A549 (cell line): ENCODE results near the gene TTC3. TPM values are rescaled to one million over a fixed set of nuclear protein-coding genes. Genes with fewer than 3 reads are reported as not detected.

ENCODE experiments used
- ATAC-seq, 2 experiments: fragments of 200-7000 bp in 1 of 2; fragments of >200 bp in 1 of 2; cut with Nextera tagmentation in 1 of 2; cut with Tn5 transposase in 1 of 2; 3 replicates each; pipeline versions ENCODE4 v1.8.0 to v1.9.1; 2018 to 2020; ENCODE audit warnings: mild to moderate bottlenecking in 1 of 2, moderate library complexity in 1 of 2
- CTCF ChIA-PET: fragments of 300-600 bp; sonication (Branson Sonifier 250); formaldehyde crosslinking; extraction: SDS; loops from one replicate; lab custom pipeline; 2021; ENCODE audit warnings: antibody characterized with exemption, inconsistent platforms; lab: Yijun Ruan, JAX
- POLR2A ChIA-PET: fragments of 350-600 bp; formaldehyde crosslinking; extraction: SDS; loops from one replicate; lab custom pipeline; 2021; ENCODE audit warnings: antibody characterized with exemption, inconsistent platforms; lab: Yijun Ruan, JAX
- DNase-seq, 2 experiments: peaks; one replicate each; pipeline versions ENCODE4 v3.0.0 to v3.0.0-alpha.2; 2011 to 2016; ENCODE audit warnings: low read depth in 1 of 2, low spot score in 1 of 2
- FAIRE-seq: peaks from 2 replicates; lab custom pipeline; 2011; peaks lifted over from hg19 to GRCh38; lab: Jason Lieb, UNC
- H3K27ac ChIP-seq, 2 experiments: fragments of >200 bp; sonication (Bioruptor Twin); formaldehyde crosslinking; 3 replicates each; pipeline ENCODE4 v1.5.1; 2016 to 2017
- H3K4me1 ChIP-seq: fragments of >200 bp; sonication (Bioruptor Twin); formaldehyde crosslinking; 3 replicates; pipeline ENCODE4 v1.6.1; 2016
- H3K4me2 ChIP-seq: fragments of >200 bp; sonication (Bioruptor Twin); formaldehyde crosslinking; 3 replicates; pipeline ENCODE4 v1.6.1; 2016
- H3K4me3 ChIP-seq: fragments of >200 bp; sonication (Bioruptor Twin); formaldehyde crosslinking; 3 replicates; pipeline ENCODE4 v1.5.1; 2016
- H3K9me3 ChIP-seq: fragments of >200 bp; sonication (Bioruptor Twin); formaldehyde crosslinking; 3 replicates; pipeline ENCODE4 v1.6.1; 2016
- CBX8 ChIP-seq: fragments of 200-600 bp; sonication (generic); IDR thresholded peaks from 2 replicates; pipeline ENCODE4 v1.6.1; 2016
- CEBPB ChIP-seq, 2 experiments: fragments of >200 bp in 1 of 2; sonication (Bioruptor Twin) in 1 of 2; formaldehyde crosslinking in 1 of 2; IDR thresholded peaks; 2 replicates each; pipeline ENCODE4 v1.6.1; 2012 to 2016
- CHD2 ChIP-seq: fragments of 150-350 bp; IDR thresholded peaks from 2 replicates; pipeline ENCODE4 v1.6.1; 2014; ENCODE audit warnings: low read length; ENCODE audit not compliant: partially characterized antibody
- CHD4 ChIP-seq: fragments of 200-600 bp; sonication (generic); IDR thresholded peaks from 2 replicates; pipeline ENCODE4 v1.6.1; 2016; ENCODE audit warnings: antibody characterized with exemption, mild to moderate bottlenecking, borderline replicate concordance
- EHF ChIP-seq: fragments of 250-450 bp; sonication (Bioruptor Pico); IDR thresholded peaks from 2 replicates; pipeline ENCODE4 v1.5.0; 2020; ENCODE audit warnings: mild to moderate bottlenecking
- ESRRA ChIP-seq: fragments of 150-350 bp; IDR thresholded peaks from 2 replicates; pipeline ENCODE4 v1.6.1; 2014; ENCODE audit warnings: mild to moderate bottlenecking, low read length, borderline replicate concordance
- FOSB ChIP-seq: fragments of 250-450 bp; sonication (Bioruptor Pico); IDR thresholded peaks from 2 replicates; pipeline ENCODE4 v1.5.0; 2020; ENCODE audit warnings: mild to moderate bottlenecking, moderate library complexity
- FOSL2 ChIP-seq, 2 experiments: fragments of 450-650 bp in 1 of 2; fragments of >200 bp in 1 of 2; sonication (Bioruptor Twin) in 1 of 2; formaldehyde crosslinking; IDR thresholded peaks; 2 replicates each; pipeline versions ENCODE4 v1.5.0 to v1.6.1; 2016 to 2020; ENCODE audit warnings: mild to moderate bottlenecking in 1 of 2, moderate library complexity in 1 of 2
- GATA3 ChIP-seq: IDR thresholded peaks from 2 replicates; pipeline ENCODE4 v1.6.1; 2012; ENCODE audit warnings: borderline replicate concordance
- HOXB13 ChIP-seq: fragments of 250-450 bp; sonication (Bioruptor Pico); IDR thresholded peaks from 2 replicates; pipeline ENCODE4 v1.5.0; 2020; ENCODE audit warnings: low read depth, mild to moderate bottlenecking, moderate library complexity
- JUNB ChIP-seq: fragments of >200 bp; sonication (Bioruptor Twin); formaldehyde crosslinking; IDR thresholded peaks from 2 replicates; pipeline ENCODE4 v1.6.1; 2016
- KDM5A ChIP-seq: fragments of 200-600 bp; sonication (generic); IDR thresholded peaks from 2 replicates; pipeline ENCODE4 v1.6.1; 2016; ENCODE audit warnings: antibody characterized with exemption, mild to moderate bottlenecking
- NPAS2 ChIP-seq: fragments of 250-450 bp; sonication (Bioruptor Pico); IDR thresholded peaks from 2 replicates; pipeline ENCODE4 v1.8.0; 2022; ENCODE audit warnings: mild to moderate bottlenecking, moderate library complexity, borderline replicate concordance
- NR3C1 ChIP-seq: fragments of >200 bp; sonication (Bioruptor Twin); formaldehyde crosslinking; IDR thresholded peaks from 3 replicates; pipeline ENCODE4 v1.6.1; 2017
- PHF8 ChIP-seq: fragments of 200-600 bp; sonication (generic); IDR thresholded peaks from 2 replicates; pipeline ENCODE4 v1.6.1; 2016; ENCODE audit warnings: low read depth, mild to moderate bottlenecking, antibody characterized with exemption, moderate library complexity, borderline replicate concordance
- POLR2A ChIP-seq: IDR thresholded peaks from 2 replicates; pipeline ENCODE4 v1.6.1; 2012; ENCODE audit warnings: mild to moderate bottlenecking, low read length
- POLR2AphosphoS2 ChIP-seq: conservative IDR thresholded peaks from 2 replicates; pipeline ENCODE4 v1.6.1; 2012; ENCODE audit warnings: low read length, improper control_type of control experiment, inconsistent platforms
- RAD21 ChIP-seq, 2 experiments: fragments of >200 bp in 1 of 2; sonication (Bioruptor Twin) in 1 of 2; formaldehyde crosslinking in 1 of 2; IDR thresholded peaks in 1 of 2; conservative IDR thresholded peaks in 1 of 2; 2 replicates in 1 of 2; 3 replicates in 1 of 2; pipeline ENCODE4 v1.6.1; 2012 to 2018; ENCODE audit warnings: inconsistent platforms in 1 of 2
- RNF2 ChIP-seq: fragments of 200-600 bp; sonication (generic); IDR thresholded peaks from 2 replicates; pipeline ENCODE4 v1.6.1; 2016; ENCODE audit warnings: low read depth, mild to moderate bottlenecking, antibody characterized with exemption, moderate library complexity, borderline replicate concordance
- SREBF2 ChIP-seq: fragments of 450-650 bp; IDR thresholded peaks from 2 replicates; pipeline ENCODE4 v1.6.1; 2014; ENCODE audit warnings: mild to moderate bottlenecking, moderate library complexity
- TP53 ChIP-seq: fragments of 250-450 bp; sonication (Bioruptor Pico); IDR thresholded peaks from 2 replicates; pipeline ENCODE4 v1.5.0; 2021; ENCODE audit warnings: mild to moderate bottlenecking, moderate library complexity
- ZC3H11A ChIP-seq: fragments of 450-650 bp; IDR thresholded peaks from 2 replicates; pipeline ENCODE4 v1.6.1; 2014; ENCODE audit warnings: antibody characterized with exemption, mild to moderate bottlenecking
- ZNF302 ChIP-seq: fragments of 250-450 bp; sonication (Bioruptor Pico); IDR thresholded peaks from 2 replicates; pipeline ENCODE4 v1.9.0; 2021; ENCODE audit warnings: inconsistent platforms, mild to moderate bottlenecking, moderate library complexity
- ZSCAN20 ChIP-seq: fragments of 250-450 bp; sonication (Bioruptor Pico); IDR thresholded peaks from 2 replicates; pipeline ENCODE4 v1.8.0; 2022; ENCODE audit warnings: mild to moderate bottlenecking, moderate library complexity
- WGBS: methylation state at CpG from one replicate; pipeline ENCODE4 v1.1.6; 2017; ENCODE audit errors: missing lambda C conversion rate; 5-methylcytosine and 5-hydroxymethylcytosine counted together
- polyA plus RNA-seq, 4 experiments: library from polyadenylated mRNA; depleted of rRNA in 3 of 4; stranded (reverse); fragments of >200 nt; fragmentation: RNase III in 1 of 4; extraction: RNeasy Plus Mini Kit Qiagen cat#74134 plus additional on column Dnase treatment in 1 of 4; gene quantifications; 2 replicates in 3 of 4; 3 replicates in 1 of 4; pipeline ENCODE4 v1.2.3, GENCODE V29; 2011 to 2017
- TF ChIP-seq, protein P1 (sequence below): fragments of 150-350 bp; IDR thresholded peaks from 2 replicates; pipeline ENCODE4 v1.6.1; 2014; ENCODE audit warnings: low read depth, mild to moderate bottlenecking, low read length
- TF ChIP-seq, protein P2 (sequence below): IDR thresholded peaks from 2 replicates; pipeline ENCODE4 v1.6.1; 2012
- TF ChIP-seq, protein P3 (sequence below): fragments of >200 bp; sonication (Bioruptor Twin); formaldehyde crosslinking; IDR thresholded peaks from 3 replicates; pipeline ENCODE4 v1.6.1; 2016
- TF ChIP-seq, protein P4 (sequence below): fragments of 450-650 bp; IDR thresholded peaks from 2 replicates; pipeline ENCODE4 v1.6.1; 2014; ENCODE audit warnings: antibody characterized with exemption

The TTC3 gene
- polyA plus RNA-seq, 2 of the 4 experiments (the other 2 are of a cell fraction): 34.2 to 62.2 TPM

DNA sequence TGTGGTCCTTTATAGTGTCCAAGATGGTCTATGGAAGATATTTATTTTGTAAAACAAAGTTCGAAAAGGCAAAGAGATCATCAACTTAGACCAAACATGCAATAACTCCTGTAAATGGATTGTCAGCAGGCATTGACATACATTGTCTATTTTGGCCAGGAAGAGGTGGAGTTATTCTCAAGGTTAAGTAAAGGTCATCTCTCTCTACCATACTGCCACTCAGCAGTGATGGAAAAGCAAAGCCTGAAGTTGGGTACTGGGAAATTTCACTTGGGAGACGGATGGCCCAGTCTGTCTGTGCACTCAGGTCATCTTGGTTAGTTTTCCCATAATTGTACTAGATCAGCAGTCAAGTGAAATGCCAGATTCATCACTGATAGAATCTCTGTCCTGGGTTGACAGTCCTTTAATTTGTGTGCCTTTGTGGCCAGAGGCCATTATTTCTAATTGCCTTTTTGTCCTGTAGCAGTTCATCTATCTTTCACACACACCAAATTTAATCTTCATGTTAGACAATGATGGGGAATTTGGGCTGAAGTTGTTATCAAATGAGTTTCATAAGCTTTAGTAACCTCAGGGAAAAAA is 17.7 kb upstream of the TTC3 start:
- TF ChIP-seq TP53 (CRISPR knock-in tag) (no peak), NR3C1 (no peak), ZC3H11A (no peak), CHD2 (no peak), CBX8 (no peak), POLR2A (no peak)
- TF ChIP-seq, protein P1, sequence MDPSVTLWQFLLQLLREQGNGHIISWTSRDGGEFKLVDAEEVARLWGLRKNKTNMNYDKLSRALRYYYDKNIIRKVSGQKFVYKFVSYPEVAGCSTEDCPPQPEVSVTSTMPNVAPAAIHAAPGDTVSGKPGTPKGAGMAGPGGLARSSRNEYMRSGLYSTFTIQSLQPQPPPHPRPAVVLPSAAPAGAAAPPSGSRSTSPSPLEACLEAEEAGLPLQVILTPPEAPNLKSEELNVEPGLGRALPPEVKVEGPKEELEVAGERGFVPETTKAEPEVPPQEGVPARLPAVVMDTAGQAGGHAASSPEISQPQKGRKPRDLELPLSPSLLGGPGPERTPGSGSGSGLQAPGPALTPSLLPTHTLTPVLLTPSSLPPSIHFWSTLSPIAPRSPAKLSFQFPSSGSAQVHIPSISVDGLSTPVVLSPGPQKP: no peak
- no peak overlapping the region for H3K4me3 ChIP-seq
- no peaks in the 10 kb centered on the region for H3K9me3 ChIP-seq
- WGBS: 79% methylated on average over 2 of the region's 2 CpGs
- DNase-seq (no peak), FAIRE-seq (no peak), ATAC-seq (no peak)
- H3K27ac ChIP-seq: no peak overlapping the region
- POLR2A ChIA-PET: no interaction called here
- H3K4me2 ChIP-seq: no peak overlapping the region
- H3K4me1 ChIP-seq: peaks cover 10% of the 10 kb centered on the region
- CTCF ChIA-PET: no interaction called here

DNA sequence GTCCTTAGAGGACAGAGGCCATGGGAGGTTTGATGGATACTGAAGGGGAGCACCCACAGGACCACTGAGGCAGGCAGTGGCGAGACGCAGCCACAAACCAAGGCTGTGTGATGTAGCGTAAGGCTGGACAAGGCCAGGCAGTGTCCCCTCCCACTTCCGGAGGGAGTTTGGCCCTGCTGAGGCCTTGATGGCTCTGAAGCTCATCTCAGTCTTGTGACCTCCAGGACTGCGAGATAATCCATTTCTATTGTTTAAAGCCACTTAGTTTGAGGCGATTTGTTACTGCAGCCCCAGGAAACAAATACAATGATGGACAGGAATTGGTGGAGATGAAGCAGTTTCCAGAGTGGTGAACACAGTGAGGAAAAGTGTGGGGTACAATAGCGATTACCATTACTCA is 15.4 kb upstream of the TTC3 start:
- H3K27ac ChIP-seq: no peak overlapping the region
- peaks cover 22% of the 10 kb centered on the region for H3K4me1 ChIP-seq
- FAIRE-seq (no peak), ATAC-seq (no peak), DNase-seq (no peak)
- H3K4me3 ChIP-seq: no peak overlapping the region
- no peak for TF ChIP-seq POLR2AphosphoS2
- no peak for TF ChIP-seq ZNF302 (CRISPR knock-in tag)
- TF ChIP-seq EHF (CRISPR knock-in tag): no peak
- no peak for TF ChIP-seq HOXB13
- TF ChIP-seq, protein P2, sequence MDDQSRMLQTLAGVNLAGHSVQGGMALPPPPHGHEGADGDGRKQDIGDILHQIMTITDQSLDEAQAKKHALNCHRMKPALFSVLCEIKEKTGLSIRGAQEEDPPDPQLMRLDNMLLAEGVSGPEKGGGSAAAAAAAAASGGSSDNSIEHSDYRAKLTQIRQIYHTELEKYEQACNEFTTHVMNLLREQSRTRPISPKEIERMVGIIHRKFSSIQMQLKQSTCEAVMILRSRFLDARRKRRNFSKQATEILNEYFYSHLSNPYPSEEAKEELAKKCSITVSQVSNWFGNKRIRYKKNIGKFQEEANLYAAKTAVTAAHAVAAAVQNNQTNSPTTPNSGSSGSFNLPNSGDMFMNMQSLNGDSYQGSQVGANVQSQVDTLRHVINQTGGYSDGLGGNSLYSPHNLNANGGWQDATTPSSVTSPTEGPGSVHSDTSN: no peak
- TF ChIP-seq RNF2: no peak
- no peak for TF ChIP-seq GATA3
- no peak for TF ChIP-seq PHF8
- no peak for TF ChIP-seq FOSL2 (IDR thresholded peaks at IDR 0.05)
- TF ChIP-seq FOSL2 (CRISPR knock-in tag; IDR thresholded peaks at IDR 0.05): no peak
- no peak for TF ChIP-seq ZSCAN20 (CRISPR knock-in tag)
- H3K9me3 ChIP-seq: no peaks in the 10 kb centered on the region
- WGBS: over 99% methylated on average over 7 of the region's 7 CpGs
- CTCF ChIA-PET: interaction anchor here (0.8 kb wide), 1 partner anchor 9 kb away, joined by 4 read pairs; no protein-coding TSS in a partner anchor
- POLR2A ChIA-PET: no interaction called here
- H3K4me2 ChIP-seq: no peak overlapping the region

DNA sequence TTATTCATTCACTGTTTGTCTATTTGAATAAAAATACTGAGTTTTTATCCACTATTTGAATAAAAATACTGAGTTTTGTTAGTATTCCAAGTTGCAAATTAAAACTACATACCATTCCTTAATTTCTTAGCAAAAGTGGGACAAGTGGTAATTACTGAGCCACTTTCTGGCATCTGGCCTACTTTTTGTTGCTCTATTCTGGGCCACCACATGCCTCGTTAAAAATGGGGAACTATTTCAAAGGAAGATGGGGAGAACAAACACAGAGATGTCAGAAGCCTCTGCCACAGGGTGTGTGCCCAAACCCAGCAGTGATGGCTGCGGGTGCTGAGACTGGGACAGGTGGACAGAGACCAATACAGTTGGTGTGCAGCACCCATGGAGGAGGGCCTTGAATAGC is 14.8 kb upstream of the TTC3 start:
- TF ChIP-seq GATA3: no peak
- no peak for TF ChIP-seq RAD21 (conservative IDR thresholded peaks at IDR 0.05 in 1 of 2, IDR thresholded peaks at IDR 0.05 in 1 of 2)
- no peak for TF ChIP-seq ESRRA
- no peak for TF ChIP-seq HOXB13
- TF ChIP-seq FOSB (CRISPR knock-in tag): no peak
- no peak for TF ChIP-seq NR3C1
- TF ChIP-seq NPAS2: no peak
- no peak for TF ChIP-seq CBX8
- no peak for TF ChIP-seq CHD4
- no peak for TF ChIP-seq SREBF2
- no peak for TF ChIP-seq KDM5A
- no peak for TF ChIP-seq CEBPB (IDR thresholded peaks at IDR 0.05)
- no peak for TF ChIP-seq PHF8
- TF ChIP-seq, protein P3, sequence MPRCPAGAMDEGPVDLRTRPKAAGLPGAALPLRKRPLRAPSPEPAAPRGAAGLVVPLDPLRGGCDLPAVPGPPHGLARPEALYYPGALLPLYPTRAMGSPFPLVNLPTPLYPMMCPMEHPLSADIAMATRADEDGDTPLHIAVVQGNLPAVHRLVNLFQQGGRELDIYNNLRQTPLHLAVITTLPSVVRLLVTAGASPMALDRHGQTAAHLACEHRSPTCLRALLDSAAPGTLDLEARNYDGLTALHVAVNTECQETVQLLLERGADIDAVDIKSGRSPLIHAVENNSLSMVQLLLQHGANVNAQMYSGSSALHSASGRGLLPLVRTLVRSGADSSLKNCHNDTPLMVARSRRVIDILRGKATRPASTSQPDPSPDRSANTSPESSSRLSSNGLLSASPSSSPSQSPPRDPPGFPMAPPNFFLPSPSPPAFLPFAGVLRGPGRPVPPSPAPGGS: no peak
- TF ChIP-seq, protein P4, sequence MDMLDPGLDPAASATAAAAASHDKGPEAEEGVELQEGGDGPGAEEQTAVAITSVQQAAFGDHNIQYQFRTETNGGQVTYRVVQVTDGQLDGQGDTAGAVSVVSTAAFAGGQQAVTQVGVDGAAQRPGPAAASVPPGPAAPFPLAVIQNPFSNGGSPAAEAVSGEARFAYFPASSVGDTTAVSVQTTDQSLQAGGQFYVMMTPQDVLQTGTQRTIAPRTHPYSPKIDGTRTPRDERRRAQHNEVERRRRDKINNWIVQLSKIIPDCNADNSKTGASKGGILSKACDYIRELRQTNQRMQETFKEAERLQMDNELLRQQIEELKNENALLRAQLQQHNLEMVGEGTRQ: no peak
- TF ChIP-seq CHD2: no peak
- TF ChIP-seq JUNB: no peak
- Histone ChIP-seq H3K4me2 (no peak overlapping the region), H3K27ac (no peak overlapping the region), H3K4me1 (peaks cover 22% of the 10 kb centered on the region), H3K9me3 (no peaks in the 10 kb centered on the region), H3K4me3 (no peak overlapping the region)
- no peak for DNase-seq
- POLR2A ChIA-PET: no interaction called here
- WGBS: 74% methylated on average over 2 of the region's 2 CpGs
- FAIRE-seq: no peak
- CTCF ChIA-PET: interaction anchor here (0.6 to 1.0 kb wide), 3 partner anchors 9 to 48 kb away, joined by 3 to 4 read pairs (median 3); no protein-coding TSS in a partner anchor
- no peak for ATAC-seq
